ENCODE results near the gene TULP4. TPM values are rescaled to one million over a fixed set of nuclear protein-coding genes. Genes with fewer than 3 reads are reported as not detected.

Gene TULP4
- total and polyA plus RNA-seq, 2 of the 8 experiments (the other 6 are each of a cell fraction or from before 2014, with no cell fraction given), result 7.7 to 51.6 TPM

GRCh38 chr6:158358450-158359077 is 46.3 kb downstream of the TULP4 start (continued):
- no peak for TF ChIP-seq SIX5 (IDR thresholded peaks at IDR 0.05; ENCODE audit: low read depth, low read length)
- no peak for TF ChIP-seq BACH1 (IDR thresholded peaks at IDR 0.05; ENCODE audit: low read length)
- no peak for TF ChIP-seq BRCA1 (IDR thresholded peaks at IDR 0.05; ENCODE audit: low read depth, low read length)
- no peak for TF ChIP-seq CHD1 (IDR thresholded peaks at IDR 0.05; ENCODE audit: low read depth, low read length)
- no peak for TF ChIP-seq GTF2F1 (IDR thresholded peaks at IDR 0.05; ENCODE audit: borderline replicate concordance, low read depth, low read length)
- TF ChIP-seq MAFK (IDR thresholded peaks at IDR 0.05; ENCODE audit: low read depth, low read length), result no peak
- TF ChIP-seq POLR2A (IDR thresholded peaks at IDR 0.05; ENCODE audit: control extremely low read depth in 1 of 2, low read depth in 2 of 2, low read length in 2 of 2), result no peak
- no peak for TF ChIP-seq FOSL1 (IDR thresholded peaks at IDR 0.05; ENCODE audit: insufficient read depth, low read depth, low read length)
- TF ChIP-seq SP1 (IDR thresholded peaks at IDR 0.05; ENCODE audit: low read depth, low read length), result no peak
